Measurements from ENCODE around the gene KIAA0513. TPM values are rescaled to one million over a fixed set of nuclear protein-coding genes. Genes with fewer than 3 reads are reported as not detected.

Gene KIAA0513
- total and polyA plus RNA-seq, 11 donors, result 4.5 to 14.0 (median 9.1) TPM

GRCh38 chr16:85069171-85069570 is 41.6 kb downstream of the KIAA0513 start:
- DNase-seq, result no peak
- no peak overlapping the region for H3K4me3 ChIP-seq
- ATAC-seq, result no peak

GRCh38 chr16:85072076-85072860 is 44.7 kb downstream of the KIAA0513 start:
- Histone ChIP-seq H3K4me1 (peaks cover 0 to 11% (median 0%) of the 10 kb centered on the region in 12 donors), H3K36me3 (peaks cover 0 to 55% (median 21%) of the 10 kb centered on the region in 9 donors), H3K4me3 (no peak overlapping the region), H3K27ac (no peak overlapping the region), H3K27me3 (no peaks in the 10 kb centered on the region), H3K9me3 (no peaks in the 10 kb centered on the region)
- DNase-seq (peak in 1 of 5 donors; percentile 21), ATAC-seq (no peak)
- no peak for TF ChIP-seq CTCF (IDR thresholded peaks at IDR 0.05)
- no peak for TF ChIP-seq POLR2A (IDR thresholded peaks at IDR 0.05)
- intact Hi-C loops (cut with DNase I), result no loop called here
- 83 to 88% (median 86%) methylated on average over 8 of the region's 8 CpGs for WGBS, 4 donors

More at GRCh38 chr16:85069171-85069570, 41.6 kb downstream of the KIAA0513 start:
- Histone ChIP-seq H3K36me3 (peaks cover 0 to 62% (median 20%) of the 10 kb centered on the region in 9 donors), H3K27ac (no peak overlapping the region), H3K9me3 (no peaks in the 10 kb centered on the region), H3K27me3 (no peaks in the 10 kb centered on the region), H3K4me1 (peaks cover 0 to 11% (median 0%) of the 10 kb centered on the region in 12 donors)
- intact Hi-C loops (cut with DNase I), result no loop called here
- TF ChIP-seq CTCF (IDR thresholded peaks at IDR 0.05), result no peak
- TF ChIP-seq POLR2A (IDR thresholded peaks at IDR 0.05), result no peak
- 92 to 98% (median 94%) methylated on average over 7 of the region's 7 CpGs for WGBS, 4 donors

GRCh38 chr16:85072947-85073346 is 45.4 kb downstream of the KIAA0513 start:
- WGBS, 4 donors, result 74 to 93% (median 82%) methylated on average over 8 to 13 of the region's 13 CpGs
- peak in 3 of 5 donors; percentile 52 to 76 (median 63) for DNase-seq
- peak; percentile 35 to 91 (median 78) for ATAC-seq
- TF ChIP-seq POLR2A (IDR thresholded peaks at IDR 0.05) (no peak), CTCF (IDR thresholded peaks at IDR 0.05) (no peak)
- H3K36me3 ChIP-seq, result peaks cover 0 to 55% (median 18%) of the 10 kb centered on the region in 9 donors
- intact Hi-C loops (cut with DNase I), result no loop called here
- H3K27ac ChIP-seq, result no peak overlapping the region
- peaks cover 0 to 11% (median 0%) of the 10 kb centered on the region in 12 donors for H3K4me1 ChIP-seq
- H3K9me3 ChIP-seq, result no peaks in the 10 kb centered on the region
- H3K4me3 ChIP-seq, result no peak overlapping the region
- H3K27me3 ChIP-seq, result no peaks in the 10 kb centered on the region

- Histone ChIP-seq H3K27me3 (no peaks in the 10 kb centered on the region), H3K36me3 (peaks cover 0 to 56% (median 20%) of the 10 kb centered on the region in 9 donors), H3K27ac (no peak overlapping the region), H3K4me1 (peaks cover 0 to 11% (median 0%) of the 10 kb centered on the region in 12 donors), H3K9me3 (no peaks in the 10 kb centered on the region), H3K4me3 (no peak overlapping the region)
- ATAC-seq (no peak), DNase-seq (no peak)
- WGBS, 4 donors, result 93 to 95% (median 94%) methylated on average over 6 of the region's 6 CpGs
- intact Hi-C loops (cut with DNase I), result no loop called here
- no peak for TF ChIP-seq POLR2A (IDR thresholded peaks at IDR 0.05)
- TF ChIP-seq CTCF (IDR thresholded peaks at IDR 0.05), result no peak
Observed at GRCh38 chr16:85074225-85074914, 46.8 kb downstream of the KIAA0513 start.

Measured in heart left ventricle (tissue), 16 donors.